ENCODE results near the gene AGAP1.
"Not testable (repeated sequence)": the region's sequence is repeated elsewhere in the genome, so short reads cannot be mapped to it uniquely, and the experiment has no call there.

The AGAP1 gene

DNA sequence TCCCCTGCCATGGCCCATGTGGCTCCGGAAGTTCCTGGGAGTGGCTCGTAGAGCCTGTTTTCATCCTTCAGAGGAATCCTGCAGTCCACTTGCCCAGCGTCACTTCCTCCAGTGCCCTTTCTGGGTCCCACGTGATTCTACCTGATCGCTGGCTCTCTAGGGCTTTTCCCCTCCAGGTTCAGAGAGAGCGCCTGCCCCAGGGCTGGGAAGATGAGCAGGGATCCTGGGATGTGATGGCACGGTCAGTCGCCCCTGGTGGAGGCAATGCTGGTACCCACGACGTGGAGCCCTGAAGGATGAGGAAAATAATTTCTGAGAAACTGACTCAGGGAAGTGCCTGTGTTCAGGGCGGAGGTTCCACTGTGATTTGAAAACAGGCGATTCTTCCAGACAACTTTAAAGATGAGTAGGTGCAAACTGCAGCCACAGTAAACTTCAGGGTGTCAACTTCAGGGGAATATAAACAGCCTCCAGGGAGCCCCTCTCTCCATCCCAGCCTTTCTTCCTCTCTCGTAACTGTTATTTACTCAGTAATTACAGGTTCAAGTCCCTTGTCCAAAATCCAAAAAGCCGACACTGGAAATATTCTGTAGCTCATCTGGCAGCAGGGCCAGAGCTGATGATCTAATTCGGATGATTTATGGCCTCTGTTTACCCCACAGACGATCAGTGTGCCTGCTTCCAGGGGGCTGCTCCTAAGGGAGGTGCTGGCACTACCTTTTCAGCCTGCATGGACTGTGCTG lies 105.9 kb downstream of the AGAP1 start:
- no peaks in the 10 kb centered on the region for H3K27me3 ChIP-seq (ENCODE audit: control insufficient read depth, insufficient read depth, low read length)
- no peaks in the 10 kb centered on the region for H3K36me3 ChIP-seq (ENCODE audit: insufficient read depth, low read length)
- no peak overlapping the region for H3K4me3 ChIP-seq (ENCODE audit: low read length)
- H3K4me1 ChIP-seq (ENCODE audit: control insufficient read depth, insufficient read depth, low read length) = no peaks in the 10 kb centered on the region
- H3K4me2 ChIP-seq (ENCODE audit: low read length) = no peak overlapping the region
- no peak overlapping the region for H3K9ac ChIP-seq (ENCODE audit: low read depth, low read length)
- no peaks in the 10 kb centered on the region for H3K9me3 ChIP-seq (replicated peaks; ENCODE audit: low read length)

- no peaks in the 10 kb centered on the region for H3K27me3 ChIP-seq (ENCODE audit: control insufficient read depth, insufficient read depth, low read length)
- H3K4me3 ChIP-seq (ENCODE audit: low read length) = no peak overlapping the region
- no peak overlapping the region for H3K9ac ChIP-seq (ENCODE audit: low read depth, low read length)
- peaks cover 6% of the 10 kb centered on the region for H3K4me1 ChIP-seq (ENCODE audit: control insufficient read depth, insufficient read depth, low read length)
- no peaks in the 10 kb centered on the region for H3K9me3 ChIP-seq (replicated peaks; ENCODE audit: low read length)
- H3K36me3 ChIP-seq (ENCODE audit: insufficient read depth, low read length) = no peaks in the 10 kb centered on the region
- no peak overlapping the region for H3K4me2 ChIP-seq (ENCODE audit: low read length)
These were observed 106.6 kb downstream of the AGAP1 start for GRCh38 chr2:235600406-235600805.

DNA sequence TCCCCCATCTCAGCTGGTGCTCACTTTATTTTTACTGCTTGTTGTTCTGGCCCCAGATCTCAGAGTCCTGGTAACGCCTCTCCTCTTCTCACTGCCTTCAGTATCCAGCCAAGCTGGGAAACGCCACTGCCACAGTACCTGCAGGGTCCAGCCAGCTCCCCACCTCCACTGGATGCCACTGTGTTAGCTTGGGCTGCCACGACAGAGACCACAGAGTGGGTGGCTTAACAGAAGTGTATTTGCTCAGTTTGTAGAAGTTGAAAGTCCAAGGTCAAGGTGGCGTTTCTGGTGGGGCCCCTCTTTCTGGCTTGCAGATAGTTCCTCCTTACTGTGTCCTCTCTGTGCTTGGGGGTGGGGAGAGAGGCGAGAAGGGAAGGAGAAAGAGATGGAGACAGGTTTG lies 107.1 kb downstream of the AGAP1 start:
- H3K4me1 ChIP-seq (ENCODE audit: control insufficient read depth, insufficient read depth, low read length) = peaks cover 9% of the 10 kb centered on the region
- H3K9me3 ChIP-seq (replicated peaks; ENCODE audit: low read length) = no peaks in the 10 kb centered on the region
- H3K4me2 ChIP-seq (ENCODE audit: low read length) = no peak overlapping the region
- no peaks in the 10 kb centered on the region for H3K27me3 ChIP-seq (ENCODE audit: control insufficient read depth, insufficient read depth, low read length)
- H3K9ac ChIP-seq (ENCODE audit: low read depth, low read length) = no peak overlapping the region
- H3K36me3 ChIP-seq (ENCODE audit: insufficient read depth, low read length) = no peaks in the 10 kb centered on the region
- H3K4me3 ChIP-seq (ENCODE audit: low read length) = no peak overlapping the region

GRCh38 chr2:235601960-235602704 lies 108.3 kb downstream of the AGAP1 start:
- Histone ChIP-seq H3K4me2 (ENCODE audit: low read length) (no peak overlapping the region), H3K9me3 (replicated peaks; ENCODE audit: low read length) (no peaks in the 10 kb centered on the region), H3K4me1 (ENCODE audit: control insufficient read depth, insufficient read depth, low read length) (peaks cover 21% of the 10 kb centered on the region), H3K36me3 (ENCODE audit: insufficient read depth, low read length) (no peaks in the 10 kb centered on the region), H3K4me3 (ENCODE audit: low read length) (no peak overlapping the region), H3K9ac (ENCODE audit: low read depth, low read length) (no peak overlapping the region), H3K27me3 (ENCODE audit: control insufficient read depth, insufficient read depth, low read length) (no peaks in the 10 kb centered on the region)

DNA sequence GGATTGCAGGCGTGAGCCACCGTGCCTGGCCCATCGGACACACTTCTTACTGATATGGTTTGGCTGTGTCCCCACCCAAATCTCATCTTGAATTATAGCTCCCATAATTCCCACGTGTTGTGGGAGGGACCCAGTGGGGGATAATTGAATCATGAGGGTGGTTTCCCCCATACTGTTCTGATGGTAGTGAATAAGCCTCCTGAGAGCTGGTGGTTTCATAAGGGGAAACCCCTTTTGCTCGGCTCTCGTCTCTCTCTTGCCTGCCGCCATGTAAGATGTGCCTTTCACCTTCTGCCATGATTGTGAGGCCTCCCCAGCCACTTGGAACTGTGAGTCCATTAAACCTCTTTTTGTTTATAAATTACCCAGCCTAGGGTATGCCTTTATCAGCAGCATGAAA lies 109.1 kb downstream of the AGAP1 start:
- not testable (repeated sequence) for H3K27me3 ChIP-seq (ENCODE audit: control insufficient read depth, insufficient read depth, low read length); H3K36me3 ChIP-seq (ENCODE audit: insufficient read depth, low read length); H3K9ac ChIP-seq (ENCODE audit: low read depth, low read length); H3K4me2 ChIP-seq (ENCODE audit: low read length); H3K4me3 ChIP-seq (ENCODE audit: low read length); H3K9me3 ChIP-seq (replicated peaks; ENCODE audit: low read length)
- H3K4me1 ChIP-seq (ENCODE audit: control insufficient read depth, insufficient read depth, low read length) = peaks cover 29% of the 10 kb centered on the region

GRCh38 chr2:235603659-235604058 lies 109.8 kb downstream of the AGAP1 start:
- H3K4me2 ChIP-seq (ENCODE audit: low read length) = no peak overlapping the region
- H3K4me3 ChIP-seq (ENCODE audit: low read length) = no peak overlapping the region
- H3K4me1 ChIP-seq (ENCODE audit: control insufficient read depth, insufficient read depth, low read length) = peaks cover 36% of the 10 kb centered on the region
- H3K9ac ChIP-seq (ENCODE audit: low read depth, low read length) = no peak overlapping the region
- H3K36me3 ChIP-seq (ENCODE audit: insufficient read depth, low read length) = no peaks in the 10 kb centered on the region
- H3K27me3 ChIP-seq (ENCODE audit: control insufficient read depth, insufficient read depth, low read length) = no peaks in the 10 kb centered on the region
- no peaks in the 10 kb centered on the region for H3K9me3 ChIP-seq (replicated peaks; ENCODE audit: low read length)

GRCh38 chr2:235605312-235606003 lies 111.6 kb downstream of the AGAP1 start:
- H3K36me3 ChIP-seq (ENCODE audit: insufficient read depth, low read length) = no peaks in the 10 kb centered on the region
- H3K27me3 ChIP-seq (ENCODE audit: control insufficient read depth, insufficient read depth, low read length) = no peaks in the 10 kb centered on the region
- H3K4me1 ChIP-seq (ENCODE audit: control insufficient read depth, insufficient read depth, low read length) = peaks cover 37% of the 10 kb centered on the region
- peak overlapping the region; percentile 79 for H3K4me2 ChIP-seq (ENCODE audit: low read length)
- H3K4me3 ChIP-seq (ENCODE audit: low read length) = peak overlapping the region; percentile 59
- H3K9me3 ChIP-seq (replicated peaks; ENCODE audit: low read length) = no peaks in the 10 kb centered on the region
- peak overlapping the region; percentile 80 for H3K9ac ChIP-seq (ENCODE audit: low read depth, low read length)

DNA sequence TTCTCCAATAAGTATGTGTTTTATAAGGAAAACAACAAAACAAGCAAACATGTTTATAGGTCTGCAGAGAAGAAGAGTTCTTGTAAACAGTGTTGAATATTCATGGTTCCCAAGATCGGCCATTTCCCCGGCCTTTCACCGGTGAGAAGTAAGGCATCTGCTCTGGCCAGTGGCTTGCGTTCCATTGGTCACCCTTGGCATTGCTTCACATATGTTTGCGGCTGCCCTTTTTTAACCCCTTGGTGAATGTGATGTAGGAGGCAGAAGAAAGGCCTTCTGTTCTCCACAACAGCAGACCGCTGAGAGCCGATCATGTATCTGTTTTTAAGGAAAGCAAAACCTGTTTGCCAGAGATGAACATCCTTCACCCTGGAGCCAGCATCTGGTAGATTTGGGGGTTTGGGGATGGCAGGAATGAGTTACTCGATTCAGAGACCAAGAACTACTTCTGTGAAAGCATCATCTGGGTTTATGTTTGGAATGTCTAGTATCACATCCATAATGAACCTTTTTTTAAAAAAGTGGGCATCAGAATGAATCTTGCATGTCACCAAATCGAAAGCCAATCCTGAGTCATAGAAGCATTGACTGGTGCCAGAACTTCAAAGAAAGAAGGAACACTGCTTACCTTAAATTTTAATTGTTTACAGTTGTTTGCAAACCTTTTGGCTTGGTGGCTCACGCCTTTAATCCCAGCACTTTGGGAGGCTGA lies 112.3 kb downstream of the AGAP1 start:
- H3K9me3 ChIP-seq (replicated peaks; ENCODE audit: low read length) = no peaks in the 10 kb centered on the region
- peak overlapping the region; percentile 80 for H3K9ac ChIP-seq (ENCODE audit: low read depth, low read length)
- H3K4me2 ChIP-seq (ENCODE audit: low read length) = peak overlapping the region; percentile 79
- H3K27me3 ChIP-seq (ENCODE audit: control insufficient read depth, insufficient read depth, low read length) = no peaks in the 10 kb centered on the region
- peaks cover 37% of the 10 kb centered on the region for H3K4me1 ChIP-seq (ENCODE audit: control insufficient read depth, insufficient read depth, low read length)
- no peaks in the 10 kb centered on the region for H3K36me3 ChIP-seq (ENCODE audit: insufficient read depth, low read length)
- H3K4me3 ChIP-seq (ENCODE audit: low read length) = peak overlapping the region; percentile 39

- H3K4me1 ChIP-seq (ENCODE audit: control insufficient read depth, insufficient read depth, low read length) = peaks cover 37% of the 10 kb centered on the region
These were observed 113.8 kb downstream of the AGAP1 start for GRCh38 chr2:235607546-235608199.

GRCh38 chr2:235608200-235608887 lies 114.5 kb downstream of the AGAP1 start:
- H3K9me3 ChIP-seq (replicated peaks; ENCODE audit: low read length) = no peaks in the 10 kb centered on the region
- no peak overlapping the region for H3K4me3 ChIP-seq (ENCODE audit: low read length)
- no peaks in the 10 kb centered on the region for H3K27me3 ChIP-seq (ENCODE audit: control insufficient read depth, insufficient read depth, low read length)
- no peaks in the 10 kb centered on the region for H3K36me3 ChIP-seq (ENCODE audit: insufficient read depth, low read length)
- H3K4me2 ChIP-seq (ENCODE audit: low read length) = peak overlapping the region; percentile 66
- H3K9ac ChIP-seq (ENCODE audit: low read depth, low read length) = peak overlapping the region; percentile 61
- peaks cover 37% of the 10 kb centered on the region for H3K4me1 ChIP-seq (ENCODE audit: control insufficient read depth, insufficient read depth, low read length)

More at GRCh38 chr2:235607546-235608199, 113.8 kb downstream of the AGAP1 start:
- Histone ChIP-seq H3K36me3 (ENCODE audit: insufficient read depth, low read length) (no peaks in the 10 kb centered on the region), H3K9me3 (replicated peaks; ENCODE audit: low read length) (no peaks in the 10 kb centered on the region), H3K4me3 (ENCODE audit: low read length) (no peak overlapping the region), H3K4me2 (ENCODE audit: low read length) (peak overlapping the region; percentile 66), H3K9ac (ENCODE audit: low read depth, low read length) (peak overlapping the region; percentile 80), H3K27me3 (ENCODE audit: control insufficient read depth, insufficient read depth, low read length) (no peaks in the 10 kb centered on the region)
